ENCODE data around the gene ELOF1. TPM values are rescaled to one million over a fixed set of nuclear protein-coding genes. Genes with fewer than 3 reads are reported as not detected.

ELOF1 gene
- polyA plus RNA-seq, 3 donors = 48.5 to 95.5 (median 77.5) TPM

- Mint-ChIP-seq H3K9me3 (peaks cover 1 to 8% (median 2%) of the 10 kb centered on the region in 7 donors), H3K4me3 (no peak overlapping the region), H3K36me3 (peaks cover 9 to 21% of the 10 kb centered on the region in 2 donors), H3K27me3 (ENCODE audit: low read depth in 3 of 3) (peaks cover 0 to 2% (median 2%) of the 10 kb centered on the region in 3 donors), H3K27ac (peak overlapping the region in 2 of 7 donors; percentile 42 to 78), H3K4me1 (peaks cover 22% of the 10 kb centered on the region)
- no peaks in the 10 kb centered on the region for H3K9me3 ChIP-seq (replicated peaks in 1 of 2; ENCODE audit: control insufficient read depth in 1 of 2, insufficient read depth in 1 of 2, low read length in 2 of 2)
- DNase-seq = no peak
- intact Hi-C loops (cut with micrococcal nuclease) = loop anchor here (5.0 to 10.0 kb wide), 3 partner anchors 39 to 96 kb away; partner anchors contain the start of gene ZNF653 (in 1 of the 2)
- peaks cover 60% of the 10 kb centered on the region for H3K79me2 ChIP-seq (ENCODE audit: insufficient read depth, low read length)
- no peak overlapping the region for H3K4me2 ChIP-seq (replicated peaks; ENCODE audit: extremely low read depth, low read length, poor library complexity, severe bottlenecking)
- H2AFZ ChIP-seq (ENCODE audit: insufficient read depth, low read depth, low read length, poor library complexity, severe bottlenecking) = no peak overlapping the region
- peaks cover 0 to 1% of the 10 kb centered on the region in 2 donors for H3K36me3 ChIP-seq (replicated peaks in 1 of 2; ENCODE audit: control insufficient read depth in 1 of 2, insufficient read depth in 2 of 2, low read length in 2 of 2)
- H3K27me3 ChIP-seq (ENCODE audit: control insufficient read depth in 2 of 2, insufficient read depth in 2 of 2, low read length in 2 of 2) = no peaks in the 10 kb centered on the region
- H3K4me1 ChIP-seq (ENCODE audit: control insufficient read depth in 1 of 2, insufficient read depth in 2 of 2, low read length in 2 of 2) = peaks cover 13 to 16% of the 10 kb centered on the region in 2 donors
- H3K4me3 ChIP-seq (replicated peaks in 1 of 3; ENCODE audit: low read depth in 2 of 3, low read length in 3 of 3) = no peak overlapping the region
- no peak for TF ChIP-seq CTCF (IDR thresholded peaks at IDR 0.05)
- WGBS (ENCODE audit: insufficient coverage) = no CpG with 5 or more reads among the region's 2 CpGs
- H4K20me1 ChIP-seq (ENCODE audit: insufficient read depth, low read length) = peaks cover 24% of the 10 kb centered on the region
- H3K27ac ChIP-seq (ENCODE audit: low read depth in 1 of 2, low read length in 2 of 2) = no peak overlapping the region
- H3K9ac ChIP-seq (ENCODE audit: insufficient read depth, low read length, poor library complexity, severe bottlenecking) = no peak overlapping the region
These were observed 39.7 kb upstream of the ELOF1 start for GRCh38 chr19:11598746-11599145.

DNA sequence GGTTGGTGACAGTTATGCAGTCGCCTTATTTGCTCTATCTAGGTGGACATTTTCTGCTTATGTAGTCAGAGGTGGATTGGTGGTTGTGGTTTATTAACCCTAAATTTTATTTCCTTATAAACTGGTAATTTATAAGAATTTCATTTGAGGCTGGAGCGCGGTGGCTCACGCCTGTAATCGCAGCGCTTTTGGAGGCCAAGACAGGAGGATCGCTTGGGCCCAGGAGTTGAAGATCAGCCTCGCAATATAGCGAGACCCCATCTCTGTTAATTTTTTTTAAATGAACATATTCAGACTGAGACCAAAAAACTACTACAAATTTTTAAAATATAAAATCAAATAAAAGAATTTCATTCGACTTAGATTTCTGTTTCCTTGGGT is 39.1 kb upstream of the ELOF1 start:
- H2AFZ ChIP-seq (ENCODE audit: insufficient read depth, low read depth, low read length, poor library complexity, severe bottlenecking) = peak overlapping the region; percentile 85
- Mint-ChIP-seq H3K27ac (peak overlapping the region; percentile 25 to 95 (median 90)), H3K9me3 (peaks cover 0 to 4% (median 2%) of the 10 kb centered on the region in 7 donors), H3K4me1 (peaks cover 22% of the 10 kb centered on the region), H3K27me3 (ENCODE audit: low read depth in 3 of 3) (peaks cover 0 to 2% (median 2%) of the 10 kb centered on the region in 3 donors), H3K36me3 (peaks cover 9 to 18% of the 10 kb centered on the region in 2 donors), H3K4me3 (peak overlapping the region; percentile 93 to 95)
- TF ChIP-seq CTCF (IDR thresholded peaks at IDR 0.05) = no peak
- H3K36me3 ChIP-seq (replicated peaks in 1 of 2; ENCODE audit: control insufficient read depth in 1 of 2, insufficient read depth in 2 of 2, low read length in 2 of 2) = no peaks in the 10 kb centered on the region
- H3K79me2 ChIP-seq (ENCODE audit: insufficient read depth, low read length) = peaks cover 55% of the 10 kb centered on the region
- peak overlapping the region; percentile 89 for H3K9ac ChIP-seq (ENCODE audit: insufficient read depth, low read length, poor library complexity, severe bottlenecking)
- H3K27ac ChIP-seq (ENCODE audit: low read depth in 1 of 2, low read length in 2 of 2) = peak overlapping the region in 1 of 2 donors; percentile 85
- no peaks in the 10 kb centered on the region for H3K9me3 ChIP-seq (replicated peaks in 1 of 2; ENCODE audit: control insufficient read depth in 1 of 2, insufficient read depth in 1 of 2, low read length in 2 of 2)
- no peak for DNase-seq
- H3K4me1 ChIP-seq (ENCODE audit: control insufficient read depth in 1 of 2, insufficient read depth in 2 of 2, low read length in 2 of 2) = peaks cover 13 to 16% of the 10 kb centered on the region in 2 donors
- peaks cover 24% of the 10 kb centered on the region for H4K20me1 ChIP-seq (ENCODE audit: insufficient read depth, low read length)
- intact Hi-C loops (cut with micrococcal nuclease) = loop anchor here (5.0 to 10.0 kb wide), 3 partner anchors 39 to 97 kb away; partner anchors contain the start of gene ZNF653 (in 1 of the 2)
- H3K27me3 ChIP-seq (ENCODE audit: control insufficient read depth in 2 of 2, insufficient read depth in 2 of 2, low read length in 2 of 2) = no peaks in the 10 kb centered on the region
- H3K4me3 ChIP-seq (replicated peaks in 1 of 3; ENCODE audit: low read depth in 2 of 3, low read length in 3 of 3) = peak overlapping the region; percentile 60 to 93 (median 93)
- peak overlapping the region; percentile 98 for H3K4me2 ChIP-seq (replicated peaks; ENCODE audit: extremely low read depth, low read length, poor library complexity, severe bottlenecking)
- WGBS (ENCODE audit: insufficient coverage) = 73% methylated on average over 6 of the region's 10 CpGs

Data from CD14-positive monocyte (primary cell).